ENCODE data around the gene CUL7.

DNA sequence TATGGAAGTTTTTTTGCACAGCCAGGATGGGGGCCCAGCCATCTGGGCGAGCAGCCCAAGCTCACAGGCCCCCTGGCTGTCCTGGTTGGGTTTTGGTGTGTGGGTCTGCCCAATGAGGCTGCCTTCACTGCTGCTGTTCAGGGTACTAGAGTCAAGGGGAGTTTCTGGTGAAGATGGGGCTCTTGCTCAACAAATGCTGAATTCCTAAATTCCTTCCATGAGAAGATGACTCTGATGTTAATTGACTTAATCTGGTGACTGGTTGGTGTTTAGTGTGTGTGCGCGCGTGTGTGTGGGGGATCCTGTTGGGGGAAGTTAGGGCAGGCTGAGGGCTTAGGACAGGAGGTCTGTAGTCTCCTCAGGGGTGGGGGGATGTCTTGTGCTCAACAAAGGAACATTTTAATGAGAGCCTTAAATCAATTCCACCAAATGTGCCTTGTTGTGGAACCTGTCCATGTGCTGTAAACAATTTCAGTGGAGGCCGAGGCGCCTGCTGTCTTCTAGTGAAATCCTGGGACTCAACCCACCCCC, 24.4 kb upstream of the CUL7 start:
- TF ChIP-seq, protein P1, sequence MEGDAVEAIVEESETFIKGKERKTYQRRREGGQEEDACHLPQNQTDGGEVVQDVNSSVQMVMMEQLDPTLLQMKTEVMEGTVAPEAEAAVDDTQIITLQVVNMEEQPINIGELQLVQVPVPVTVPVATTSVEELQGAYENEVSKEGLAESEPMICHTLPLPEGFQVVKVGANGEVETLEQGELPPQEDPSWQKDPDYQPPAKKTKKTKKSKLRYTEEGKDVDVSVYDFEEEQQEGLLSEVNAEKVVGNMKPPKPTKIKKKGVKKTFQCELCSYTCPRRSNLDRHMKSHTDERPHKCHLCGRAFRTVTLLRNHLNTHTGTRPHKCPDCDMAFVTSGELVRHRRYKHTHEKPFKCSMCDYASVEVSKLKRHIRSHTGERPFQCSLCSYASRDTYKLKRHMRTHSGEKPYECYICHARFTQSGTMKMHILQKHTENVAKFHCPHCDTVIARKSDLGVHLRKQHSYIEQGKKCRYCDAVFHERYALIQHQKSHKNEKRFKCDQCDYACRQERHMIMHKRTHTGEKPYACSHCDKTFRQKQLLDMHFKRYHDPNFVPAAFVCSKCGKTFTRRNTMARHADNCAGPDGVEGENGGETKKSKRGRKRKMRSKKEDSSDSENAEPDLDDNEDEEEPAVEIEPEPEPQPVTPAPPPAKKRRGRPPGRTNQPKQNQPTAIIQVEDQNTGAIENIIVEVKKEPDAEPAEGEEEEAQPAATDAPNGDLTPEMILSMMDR (conservative IDR thresholded peaks at IDR 0.05 in 1 of 2, IDR thresholded peaks at IDR 0.05 in 1 of 2; ENCODE audit: low read depth in 1 of 2, low read length in 2 of 2) = no peak
- TF ChIP-seq EZH2 (IDR thresholded peaks at IDR 0.05; ENCODE audit: low read length, missing control alignments) = no peak
